ENCODE measurements around the gene PRPS1. TPM values are rescaled to one million over a fixed set of nuclear protein-coding genes. Genes with fewer than 3 reads are reported as not detected.

PRPS1 gene
- 10 to 100 TPM; 23.8 to 38.6 (median 26.0) TPM for total RNA-seq
- long read RNA-seq: 0 reads

GRCh38 chrX:107627838-107628661, at the start of gene PRPS1:
Gene PRPS1 (plus strand): TSS chrX:107628510. CDS start chrX:107628629, 119 bp downstream.
- H3K4me3 ChIP-seq: peak within 1 kb of the TSS; percentile 56 to 65 (median 61)
- no peaks in the 10 kb centered on the region for H3K36me3 ChIP-seq
- ATAC-seq: peak; percentile 97 to 99 (median 98)
- DNase-seq: peak; percentile 89 to 93 (median 92)
- H3K27me3 ChIP-seq: no peaks in the 10 kb centered on the region
- peak within 1 kb of the TSS; percentile 51 to 72 (median 55) for H3K27ac ChIP-seq
- H3K9me3 ChIP-seq: no peaks in the 10 kb centered on the region
- peak in 1 of 4 donors; percentile 9 for TF ChIP-seq CTCF (IDR thresholded peaks at IDR 0.05)
- TF ChIP-seq POLR2A (IDR thresholded peaks at IDR 0.05): peak; percentile 77
- H3K4me1 ChIP-seq: no peaks in the 10 kb centered on the region
- WGBS (ENCODE audit: insufficient coverage, low coverage, low lambda C conversion rate, missing lambda C conversion rate): 25% methylated on average over 27 of the region's 37 CpGs
- intact Hi-C loops (cut with DNase I): no loop called here

GRCh38 chrX:107579956-107580355, 48.4 kb upstream of the PRPS1 start:
- no peak for DNase-seq
- intact Hi-C loops (cut with DNase I): no loop called here
- Histone ChIP-seq H3K27me3 (no peaks in the 10 kb centered on the region), H3K9me3 (no peaks in the 10 kb centered on the region), H3K27ac (no peak overlapping the region), H3K36me3 (no peaks in the 10 kb centered on the region), H3K4me3 (no peak overlapping the region), H3K4me1 (no peaks in the 10 kb centered on the region)
- TF ChIP-seq POLR2A (IDR thresholded peaks at IDR 0.05): no peak
- TF ChIP-seq CTCF (IDR thresholded peaks at IDR 0.05): no peak
- ATAC-seq: no peak
- WGBS (ENCODE audit: insufficient coverage, low coverage, low lambda C conversion rate, missing lambda C conversion rate): 54% methylated on average over 3 of the region's 3 CpGs

DNA sequence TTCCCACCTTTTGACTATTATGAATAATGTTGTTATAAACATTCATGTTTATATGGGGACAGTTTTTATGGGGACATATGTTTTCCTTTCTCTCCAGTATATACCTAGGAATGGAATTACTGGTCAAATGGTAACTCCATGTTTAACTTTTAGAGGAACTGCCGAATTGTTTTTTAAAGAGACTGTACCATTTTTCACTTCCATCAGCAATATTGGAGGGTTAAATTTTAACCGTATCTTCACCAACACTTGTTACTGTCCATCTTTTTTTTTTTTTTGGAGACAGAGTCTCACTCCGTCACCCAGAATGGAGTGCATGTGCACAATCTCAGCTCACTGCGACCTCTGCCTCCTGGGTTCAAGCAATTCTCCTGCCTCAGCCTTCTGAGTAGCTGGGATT, 46.4 kb upstream of the PRPS1 start:
- no peak for TF ChIP-seq POLR2A (IDR thresholded peaks at IDR 0.05)
- TF ChIP-seq CTCF (IDR thresholded peaks at IDR 0.05): no peak
- no peak for DNase-seq
- Histone ChIP-seq H3K27me3 (no peaks in the 10 kb centered on the region), H3K4me1 (no peaks in the 10 kb centered on the region), H3K4me3 (no peak overlapping the region), H3K27ac (no peak overlapping the region), H3K9me3 (no peaks in the 10 kb centered on the region), H3K36me3 (no peaks in the 10 kb centered on the region)
- ATAC-seq: no peak
- 52% methylated on average over 4 of the region's 4 CpGs for WGBS (ENCODE audit: insufficient coverage, low coverage, low lambda C conversion rate, missing lambda C conversion rate)
- intact Hi-C loops (cut with DNase I): no loop called here

- WGBS (ENCODE audit: insufficient coverage, low coverage, low lambda C conversion rate, missing lambda C conversion rate): 91% methylated on average over 3 of the region's 6 CpGs
- no peak for ATAC-seq
- intact Hi-C loops (cut with DNase I): no loop called here
These were observed 39.1 kb upstream of the PRPS1 start for GRCh38 chrX:107589243-107589642.

More at GRCh38 chrX:107589243-107589642, 39.1 kb upstream of the PRPS1 start:
- Histone ChIP-seq H3K27ac (no peak overlapping the region), H3K4me1 (no peaks in the 10 kb centered on the region), H3K4me3 (no peak overlapping the region), H3K27me3 (no peaks in the 10 kb centered on the region), H3K9me3 (no peaks in the 10 kb centered on the region), H3K36me3 (no peaks in the 10 kb centered on the region)
- DNase-seq: no peak
- no peak for TF ChIP-seq CTCF (IDR thresholded peaks at IDR 0.05)
- TF ChIP-seq POLR2A (IDR thresholded peaks at IDR 0.05): no peak

All from right lobe of liver (tissue), 6 donors.